Mucosa of rectum (tissue), 2 donors: ENCODE measurements around the gene PDGFA.
A peak's percentile ranks its signal among the peaks of the same experiment; 100 is the strongest.

Source experiments
- H3K27ac ChIP-seq, 2 donors: one replicate each; pipeline ENCODE4 v1.7.0; 2013; ENCODE audit warnings: inconsistent platforms in 2 of 2, low read depth in 2 of 2, low read length in 2 of 2
- H3K27me3 ChIP-seq, 2 donors: one replicate each; pipeline ENCODE4 v1.7.0; 2013; ENCODE audit warnings: low read length in 2 of 2; ENCODE audit not compliant: control insufficient read depth in 2 of 2, insufficient read depth in 2 of 2
- H3K36me3 ChIP-seq, 2 donors: one replicate each; pipeline ENCODE4 v1.7.0; 2013; ENCODE audit warnings: low read length in 2 of 2; ENCODE audit not compliant: control insufficient read depth in 2 of 2, insufficient read depth in 2 of 2
- H3K4me1 ChIP-seq, 2 donors: one replicate each; pipeline ENCODE4 v1.7.0; 2013; ENCODE audit warnings: low read length in 2 of 2, mild to moderate bottlenecking in 1 of 2; ENCODE audit not compliant: control insufficient read depth in 2 of 2, insufficient read depth in 2 of 2
- H3K4me3 ChIP-seq, 2 donors: one replicate each; pipeline ENCODE4 v1.7.0; 2013; ENCODE audit warnings: low read length in 2 of 2
- H3K9ac ChIP-seq, 2 donors: one replicate each; pipeline ENCODE4 v1.7.0; 2013; ENCODE audit warnings: low read length in 2 of 2, low read depth in 1 of 2, mild to moderate bottlenecking in 1 of 2
- H3K9me3 ChIP-seq, 2 donors: one replicate each; pipeline ENCODE4 v1.7.0; 2013; ENCODE audit warnings: low read length in 2 of 2; ENCODE audit not compliant: control insufficient read depth in 2 of 2
- donor health status: healthy.
- donor health status: Normal muscosa, but diverticular disease.

PDGFA gene

DNA sequence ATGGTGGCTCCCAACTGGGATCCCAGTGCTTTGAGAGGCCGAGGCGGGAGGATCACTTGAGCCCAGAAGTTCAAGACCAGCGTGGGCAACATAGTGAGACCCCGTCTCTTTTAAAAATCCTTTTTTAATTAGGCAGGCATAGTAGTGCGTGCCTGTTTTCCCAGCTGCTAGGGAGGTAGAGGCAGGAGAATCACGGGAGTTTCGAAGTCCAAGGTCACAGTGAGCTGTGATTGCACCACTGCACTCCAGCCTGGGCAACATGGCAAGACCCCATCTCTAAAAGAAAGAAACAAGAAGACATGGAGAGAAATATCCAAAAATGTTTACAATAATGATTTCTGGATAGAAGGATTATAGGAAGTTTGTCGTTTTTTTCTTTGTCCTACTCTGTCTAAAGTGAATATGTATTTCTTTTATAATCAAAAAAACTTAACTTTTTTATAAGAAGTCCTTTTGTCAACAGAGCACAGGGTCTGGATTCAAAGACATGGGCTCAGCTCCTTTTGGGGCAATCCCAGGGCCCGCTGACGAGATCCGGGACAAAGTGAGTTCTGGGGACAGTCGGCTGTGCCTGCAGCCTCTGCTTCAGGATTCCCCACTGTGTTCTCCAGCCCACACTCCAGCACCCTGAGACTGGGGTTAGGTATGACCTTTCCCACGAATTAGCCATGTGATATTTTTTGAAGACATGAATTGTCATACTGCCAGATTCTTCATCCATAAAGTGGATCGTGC, 45.6 kb downstream of the PDGFA start:
- Histone ChIP-seq H3K9ac (no peak overlapping the region), H3K9me3 (no peaks in the 10 kb centered on the region), H3K36me3 (no peaks in the 10 kb centered on the region), H3K4me3 (no peak overlapping the region), H3K27me3 (no peaks in the 10 kb centered on the region), H3K27ac (no peak overlapping the region), H3K4me1 (no peaks in the 10 kb centered on the region)

DNA sequence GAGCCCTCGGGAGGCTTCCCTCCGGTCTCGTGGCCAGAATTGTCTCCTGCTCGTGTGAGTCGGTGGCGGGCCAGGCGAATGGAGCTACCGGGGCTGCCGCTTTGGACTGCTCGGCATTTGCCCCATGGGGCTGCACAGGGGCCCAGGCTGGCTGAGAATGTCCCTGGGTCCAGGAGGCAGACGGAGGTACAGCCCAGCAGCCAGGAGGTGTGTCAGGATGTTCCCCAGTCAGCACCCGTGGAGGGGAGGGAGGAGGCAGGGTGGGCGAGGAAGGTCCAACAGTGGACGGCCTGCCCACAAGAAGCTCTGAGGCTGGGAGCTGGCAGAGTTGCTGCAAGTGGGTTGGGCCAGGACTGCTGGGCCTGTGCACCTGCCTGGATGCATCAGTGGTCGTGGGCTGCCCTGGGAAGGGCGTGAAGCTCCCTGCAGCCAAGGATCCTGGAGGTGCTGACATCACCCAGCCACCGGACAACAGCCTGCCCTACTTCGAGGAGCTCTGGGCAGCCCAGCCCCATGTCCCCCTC, 46.4 kb downstream of the PDGFA start:
- H3K36me3 ChIP-seq: no peaks in the 10 kb centered on the region
- no peaks in the 10 kb centered on the region for H3K9me3 ChIP-seq
- H3K27me3 ChIP-seq: no peaks in the 10 kb centered on the region
- no peak overlapping the region for H3K4me3 ChIP-seq
- H3K27ac ChIP-seq: no peak overlapping the region
- no peaks in the 10 kb centered on the region for H3K4me1 ChIP-seq
- H3K9ac ChIP-seq: no peak overlapping the region

DNA sequence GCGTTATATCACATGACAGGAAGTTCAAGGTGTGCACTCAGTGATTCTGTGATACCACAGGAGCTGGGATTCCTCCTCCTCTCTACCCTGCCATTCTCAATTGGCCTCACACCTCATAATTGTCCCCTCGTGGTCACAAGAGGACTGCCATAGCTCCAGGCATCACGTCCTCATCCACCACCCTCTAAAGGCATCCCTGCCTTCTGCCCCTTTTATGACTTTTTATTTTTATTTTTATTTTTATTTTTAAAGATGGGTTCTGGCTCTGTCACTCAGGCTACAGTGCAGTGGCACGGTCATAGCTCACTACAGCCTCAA, 47.0 kb downstream of the PDGFA start:
- Histone ChIP-seq H3K9ac (no peak overlapping the region), H3K27ac (no peak overlapping the region)

DNA sequence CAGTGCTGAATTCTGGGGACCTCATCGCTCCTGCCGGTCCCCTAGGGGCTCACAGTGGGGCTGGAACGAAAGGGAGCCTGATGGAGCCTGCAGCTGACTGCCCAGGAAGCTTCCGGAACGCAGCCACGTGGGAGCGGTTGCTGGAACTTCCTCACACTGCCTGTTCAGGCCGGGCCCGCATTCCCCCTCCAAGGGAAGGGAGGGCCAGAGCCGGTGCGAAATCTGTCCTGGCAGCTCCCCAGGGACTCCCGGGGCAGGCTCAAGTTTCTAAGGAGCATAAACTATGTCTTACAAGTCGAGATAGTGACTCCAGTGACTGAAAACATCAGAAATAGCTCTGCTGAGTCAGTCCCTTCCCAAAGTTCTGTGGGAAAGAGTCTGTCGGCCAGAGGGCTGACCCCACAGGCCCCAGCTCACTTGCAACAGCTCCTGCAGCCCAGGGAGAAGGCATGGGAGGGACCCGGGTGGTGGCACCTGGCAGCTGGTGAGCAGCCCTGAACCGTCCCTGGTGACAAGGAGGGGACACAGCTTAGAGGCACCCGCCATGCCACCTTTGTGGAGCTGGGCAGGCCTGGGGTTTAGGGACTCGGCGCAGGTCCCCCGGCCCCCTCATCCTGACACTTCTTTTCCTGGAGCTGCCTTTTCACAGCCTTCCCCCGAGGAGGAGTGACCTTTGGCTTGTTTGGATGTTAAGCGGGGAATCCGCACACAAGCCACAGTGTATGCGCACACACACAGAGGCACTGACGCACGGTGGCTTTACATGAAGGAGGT, 47.6 kb downstream of the PDGFA start:
- Histone ChIP-seq H3K27me3 (no peaks in the 10 kb centered on the region), H3K4me1 (no peaks in the 10 kb centered on the region), H3K9me3 (no peaks in the 10 kb centered on the region), H3K36me3 (no peaks in the 10 kb centered on the region), H3K4me3 (no peak overlapping the region), H3K9ac (no peak overlapping the region), H3K27ac (peak overlapping the region in 1 of 2 donors; percentile 23)

More for the DNA sequence above, 47.0 kb downstream of the PDGFA start:
- Histone ChIP-seq H3K9me3 (no peaks in the 10 kb centered on the region), H3K4me3 (no peak overlapping the region), H3K4me1 (no peaks in the 10 kb centered on the region), H3K36me3 (no peaks in the 10 kb centered on the region), H3K27me3 (no peaks in the 10 kb centered on the region)

DNA sequence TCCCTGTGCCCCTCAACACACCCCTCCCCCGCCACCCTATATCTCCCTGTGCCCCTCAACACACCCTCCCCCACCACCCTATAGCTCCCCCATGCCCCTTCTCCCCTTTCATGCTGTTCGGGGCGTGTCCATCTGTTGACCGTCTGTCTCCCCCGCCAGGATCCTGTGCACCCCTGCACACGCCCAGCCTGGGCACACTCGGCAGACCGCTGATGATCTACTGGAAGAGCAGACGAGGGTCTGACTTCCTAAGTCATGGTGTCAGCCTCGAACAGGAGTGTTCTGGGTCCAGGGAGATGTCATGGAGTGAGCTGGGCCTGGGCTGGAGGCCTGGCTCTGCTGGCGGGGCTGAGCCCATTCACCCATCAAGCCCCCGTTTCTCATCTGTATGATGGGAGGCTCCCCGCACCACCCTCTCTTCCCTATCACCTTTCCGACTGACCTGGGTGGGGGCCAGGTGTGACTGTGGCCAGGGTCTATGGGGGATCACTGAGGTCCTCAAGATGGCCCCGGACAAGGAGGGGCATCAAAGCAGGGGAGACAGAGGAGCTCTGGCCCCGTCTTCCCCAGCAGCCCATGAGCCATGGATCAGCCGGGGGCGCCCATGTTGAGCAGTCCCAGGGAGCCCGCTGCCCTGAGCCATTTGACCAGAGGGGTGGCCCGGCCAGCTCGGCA, 48.3 kb downstream of the PDGFA start:
- no peaks in the 10 kb centered on the region for H3K9me3 ChIP-seq
- H3K27me3 ChIP-seq: no peaks in the 10 kb centered on the region
- H3K4me3 ChIP-seq: no peak overlapping the region
- no peaks in the 10 kb centered on the region for H3K4me1 ChIP-seq
- H3K36me3 ChIP-seq: no peaks in the 10 kb centered on the region
- no peak overlapping the region for H3K9ac ChIP-seq
- H3K27ac ChIP-seq: no peak overlapping the region

DNA sequence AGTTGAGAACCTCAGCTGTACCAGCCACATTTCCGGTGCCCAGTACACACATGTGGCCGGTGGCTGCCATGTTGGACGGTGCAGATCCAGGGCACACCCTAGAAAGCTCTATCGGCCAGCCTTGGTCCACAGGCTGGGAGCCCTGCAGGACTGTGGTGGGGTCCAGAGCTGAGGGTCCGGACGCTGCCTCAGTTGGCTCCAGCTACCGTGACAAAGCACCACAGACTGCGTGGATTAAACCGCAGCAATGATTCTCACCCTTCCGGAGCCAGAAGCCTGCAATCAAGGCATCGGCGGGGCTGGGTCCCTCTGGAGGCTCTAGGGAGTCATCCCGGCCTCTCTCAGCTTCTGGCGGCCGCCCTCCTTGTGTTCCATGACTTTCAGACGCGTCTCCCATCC, 50.1 kb downstream of the PDGFA start:
- Histone ChIP-seq H3K4me1 (peaks cover 0 to 3% of the 10 kb centered on the region in 2 donors), H3K27ac (no peak overlapping the region), H3K36me3 (no peaks in the 10 kb centered on the region), H3K4me3 (no peak overlapping the region), H3K9ac (no peak overlapping the region), H3K9me3 (no peaks in the 10 kb centered on the region), H3K27me3 (no peaks in the 10 kb centered on the region)

DNA sequence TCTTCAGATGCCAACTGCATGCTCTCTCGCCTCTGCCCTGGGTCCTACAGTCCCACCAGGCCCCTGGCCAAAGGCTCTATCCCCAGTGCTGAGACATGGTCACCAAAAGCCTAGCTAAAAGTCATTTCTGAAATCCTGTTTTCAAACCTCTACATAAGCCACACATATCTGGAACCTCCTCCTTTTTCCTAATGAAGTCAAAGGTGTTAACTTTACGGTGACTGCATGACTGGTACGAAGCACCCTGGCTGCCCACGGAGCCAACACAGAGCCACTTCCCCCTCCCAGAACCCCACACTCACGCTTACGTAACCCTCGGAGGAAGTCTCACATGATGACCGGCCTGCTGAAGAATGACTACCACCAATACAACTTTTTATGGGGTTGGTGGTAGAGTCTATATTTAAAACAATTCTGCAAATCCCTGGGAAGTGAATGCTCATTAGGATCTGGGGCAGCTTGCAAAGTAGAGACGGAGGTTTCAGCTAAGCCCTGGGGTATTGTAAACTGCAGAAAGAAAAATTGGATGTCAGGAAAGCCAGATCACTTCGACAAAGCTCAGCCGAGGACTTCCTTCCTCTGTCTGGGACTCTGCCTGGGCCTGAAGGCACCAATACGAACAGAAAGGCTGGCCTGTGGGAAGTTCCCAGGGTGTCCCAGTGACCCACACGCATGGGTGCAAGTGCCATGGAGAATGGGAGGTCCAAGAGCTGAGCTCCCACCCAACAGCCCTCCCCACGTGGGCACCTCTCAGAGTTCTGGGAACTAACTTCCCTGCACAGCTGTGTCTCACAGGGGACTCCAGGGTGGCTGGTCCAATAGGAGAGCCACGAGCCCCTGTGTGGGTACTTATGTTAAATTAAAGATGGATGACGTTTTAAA, 50.7 kb downstream of the PDGFA start:
- Histone ChIP-seq H3K27me3 (no peaks in the 10 kb centered on the region), H3K27ac (no peak overlapping the region), H3K4me1 (peaks cover 0 to 3% of the 10 kb centered on the region in 2 donors), H3K36me3 (no peaks in the 10 kb centered on the region), H3K9me3 (no peaks in the 10 kb centered on the region), H3K4me3 (no peak overlapping the region), H3K9ac (no peak overlapping the region)

DNA sequence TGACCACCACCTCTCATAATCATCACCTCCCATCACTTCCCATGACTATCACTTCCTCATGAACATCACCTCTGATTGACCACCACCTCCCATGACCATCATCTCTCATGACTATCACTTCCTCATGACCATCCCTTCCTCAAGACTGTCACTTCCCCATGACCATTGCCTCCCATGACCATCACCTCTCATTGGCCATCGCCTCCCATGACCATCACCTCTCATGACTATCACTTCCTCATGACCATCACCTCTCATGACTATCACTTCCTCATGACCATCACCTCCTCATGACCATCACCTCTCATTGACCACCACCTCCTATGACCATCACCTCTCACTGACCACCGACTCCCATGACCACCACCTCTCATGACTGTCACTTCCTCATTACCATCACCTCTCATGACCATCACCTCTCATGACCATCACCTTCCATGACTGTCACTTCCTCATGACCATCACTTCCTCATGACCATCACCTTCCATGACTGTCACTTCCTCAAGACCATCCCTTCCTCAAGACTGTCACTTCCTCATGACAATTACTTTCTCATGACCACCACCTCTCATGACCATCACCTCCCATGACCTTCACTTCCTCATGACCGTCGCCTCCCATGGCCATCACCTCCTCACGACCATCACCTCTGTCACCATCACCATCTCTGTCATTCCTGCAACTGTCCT, 51.6 kb downstream of the PDGFA start:
- Histone ChIP-seq H3K27me3 (no peaks in the 10 kb centered on the region), H3K4me3 (no peak overlapping the region), H3K36me3 (no peaks in the 10 kb centered on the region), H3K9ac (no peak overlapping the region), H3K27ac (no peak overlapping the region), H3K4me1 (peaks cover 0 to 3% of the 10 kb centered on the region in 2 donors), H3K9me3 (no peaks in the 10 kb centered on the region)

DNA sequence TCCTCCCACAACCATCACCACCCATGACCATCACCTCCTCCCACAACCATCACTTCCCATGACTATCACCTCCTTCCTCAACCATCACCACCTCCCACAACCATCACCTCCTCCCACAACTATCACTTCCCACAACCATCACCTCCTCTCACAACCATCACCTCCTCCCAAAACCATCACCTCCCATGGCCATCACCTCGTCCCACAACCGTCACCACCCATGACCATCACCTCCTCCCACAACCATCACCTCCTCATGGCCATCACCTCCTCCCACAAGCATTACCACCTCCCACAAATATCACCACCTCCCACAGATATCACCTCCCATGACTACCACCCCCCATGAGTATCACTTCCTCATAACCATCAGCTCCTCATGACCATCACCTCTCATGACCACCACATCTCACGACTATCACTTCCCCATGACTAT, 52.2 kb downstream of the PDGFA start:
- Histone ChIP-seq H3K27me3 (no peaks in the 10 kb centered on the region), H3K9me3 (no peaks in the 10 kb centered on the region), H3K4me3 (no peak overlapping the region), H3K9ac (no peak overlapping the region), H3K27ac (no peak overlapping the region), H3K36me3 (no peaks in the 10 kb centered on the region), H3K4me1 (peaks cover 0 to 3% of the 10 kb centered on the region in 2 donors)
